Thyroid gland (tissue), 4 donors: ENCODE results near the gene C1QL1. TPM values are rescaled to one million over a fixed set of nuclear protein-coding genes. Genes with fewer than 3 reads are reported as not detected.

ENCODE experiments used
- DNase-seq, 2 donors: peaks; one replicate each; pipeline ENCODE4 v3.0.0-alpha.2; 2019
- H3K27ac ChIP-seq, 3 donors: fragments of 200-600 bp; sonication (generic); 1 replicate in 2 of 3; 2 replicates in 1 of 3; pipeline ENCODE4 v1.5.1; 2016 to 2019; ENCODE audit warnings: mild to moderate bottlenecking in 1 of 3, moderate library complexity in 1 of 3
- H3K27me3 ChIP-seq: fragments of 200-600 bp; sonication (generic); one replicate; pipeline ENCODE4 v1.5.1; 2019
- H3K36me3 ChIP-seq, 2 donors: fragments of 200-600 bp; sonication (generic); one replicate each; pipeline ENCODE4 v1.5.1; 2016 to 2019
- H3K4me1 ChIP-seq, 2 donors: fragments of 200-600 bp; sonication (generic); one replicate each; pipeline ENCODE4 v1.5.1; 2017 to 2019
- H3K4me3 ChIP-seq, 3 donors: fragments of 200-600 bp; sonication (generic); replicated peaks in 1 of 3; 1 replicate in 2 of 3; 2 replicates in 1 of 3; pipeline ENCODE4 v1.5.1; 2016; ENCODE audit warnings: mild to moderate bottlenecking in 1 of 3
- H3K9me3 ChIP-seq: fragments of 200-600 bp; sonication (generic); one replicate; pipeline ENCODE4 v1.5.1; 2017
- POLR2A ChIP-seq, 2 donors: fragments of 450-650 bp; IDR thresholded peaks; one replicate each; pipeline ENCODE4 v1.6.1; 2017; ENCODE audit warnings: antibody characterized with exemption in 2 of 2, mild to moderate bottlenecking in 2 of 2, moderate library complexity in 1 of 2
- WGBS, 2 donors: methylation state at CpG; one replicate each; pipeline ENCODE4 v1.1.5; 2017; 5-methylcytosine and 5-hydroxymethylcytosine counted together
- intact Hi-C: fragments of 100-400 bp; cut with DNase I; formaldehyde crosslinking; loops from one replicate; pipeline ENCODE4 v1.15.1; 2023
- total RNA-seq, 4 donors: library from RNA; depleted of rRNA; stranded (reverse); fragments of >200 nt; gene quantifications; one replicate each; pipeline ENCODE4 v1.2.3, GENCODE V29; 2016
- TF ChIP-seq, protein P1 (sequence below), 6 experiments: fragments of 200-600 bp in 3 of 6; fragments of 450-650 bp in 3 of 6; sonication (generic) in 3 of 6; IDR thresholded peaks; one replicate each; pipeline ENCODE4 v1.5.1; 2016 to 2019; ENCODE audit warnings: antibody characterized with exemption in 6 of 6, mild to moderate bottlenecking in 2 of 6, inconsistent platforms in 1 of 6, moderate library complexity in 1 of 6

C1QL1 gene
- total RNA-seq, 4 donors from 2014 or later, result 0.59 to 0.75 TPM; not detected in 2

GRCh38 chr17:44926821-44927525 is 41.1 kb downstream of the C1QL1 start:
- TF ChIP-seq POLR2A (IDR thresholded peaks at IDR 0.05), result no peak
- TF ChIP-seq, protein P1, sequence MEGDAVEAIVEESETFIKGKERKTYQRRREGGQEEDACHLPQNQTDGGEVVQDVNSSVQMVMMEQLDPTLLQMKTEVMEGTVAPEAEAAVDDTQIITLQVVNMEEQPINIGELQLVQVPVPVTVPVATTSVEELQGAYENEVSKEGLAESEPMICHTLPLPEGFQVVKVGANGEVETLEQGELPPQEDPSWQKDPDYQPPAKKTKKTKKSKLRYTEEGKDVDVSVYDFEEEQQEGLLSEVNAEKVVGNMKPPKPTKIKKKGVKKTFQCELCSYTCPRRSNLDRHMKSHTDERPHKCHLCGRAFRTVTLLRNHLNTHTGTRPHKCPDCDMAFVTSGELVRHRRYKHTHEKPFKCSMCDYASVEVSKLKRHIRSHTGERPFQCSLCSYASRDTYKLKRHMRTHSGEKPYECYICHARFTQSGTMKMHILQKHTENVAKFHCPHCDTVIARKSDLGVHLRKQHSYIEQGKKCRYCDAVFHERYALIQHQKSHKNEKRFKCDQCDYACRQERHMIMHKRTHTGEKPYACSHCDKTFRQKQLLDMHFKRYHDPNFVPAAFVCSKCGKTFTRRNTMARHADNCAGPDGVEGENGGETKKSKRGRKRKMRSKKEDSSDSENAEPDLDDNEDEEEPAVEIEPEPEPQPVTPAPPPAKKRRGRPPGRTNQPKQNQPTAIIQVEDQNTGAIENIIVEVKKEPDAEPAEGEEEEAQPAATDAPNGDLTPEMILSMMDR (IDR thresholded peaks at IDR 0.05), result no peak
- H3K4me1 ChIP-seq, result no peaks in the 10 kb centered on the region
- H3K27me3 ChIP-seq, result no peaks in the 10 kb centered on the region
- no peaks in the 10 kb centered on the region for H3K36me3 ChIP-seq
- no peak overlapping the region for H3K4me3 ChIP-seq
- WGBS, 2 donors, result 96 to 98% methylated on average over 11 to 15 of the region's 15 CpGs
- no peaks in the 10 kb centered on the region for H3K9me3 ChIP-seq
- DNase-seq, result no peak
- intact Hi-C loops, result loop anchor here (10.0 kb wide), 1 partner anchor 268 kb away; no protein-coding TSS in a partner anchor
- no peak overlapping the region for H3K27ac ChIP-seq

GRCh38 chr17:44925731-44926697 is 42.1 kb downstream of the C1QL1 start:
- DNase-seq, result no peak
- TF ChIP-seq, protein P1 (IDR thresholded peaks at IDR 0.05), result no peak
- TF ChIP-seq POLR2A (IDR thresholded peaks at IDR 0.05), result no peak
- Histone ChIP-seq H3K9me3 (no peaks in the 10 kb centered on the region), H3K4me3 (no peak overlapping the region), H3K27me3 (no peaks in the 10 kb centered on the region), H3K36me3 (no peaks in the 10 kb centered on the region), H3K4me1 (no peaks in the 10 kb centered on the region), H3K27ac (no peak overlapping the region)
- intact Hi-C loops, result loop anchor here (10.0 kb wide), 1 partner anchor 269 kb away; no protein-coding TSS in a partner anchor
- 97% methylated on average over 14 to 17 of the region's 18 CpGs for WGBS, 2 donors

DNA sequence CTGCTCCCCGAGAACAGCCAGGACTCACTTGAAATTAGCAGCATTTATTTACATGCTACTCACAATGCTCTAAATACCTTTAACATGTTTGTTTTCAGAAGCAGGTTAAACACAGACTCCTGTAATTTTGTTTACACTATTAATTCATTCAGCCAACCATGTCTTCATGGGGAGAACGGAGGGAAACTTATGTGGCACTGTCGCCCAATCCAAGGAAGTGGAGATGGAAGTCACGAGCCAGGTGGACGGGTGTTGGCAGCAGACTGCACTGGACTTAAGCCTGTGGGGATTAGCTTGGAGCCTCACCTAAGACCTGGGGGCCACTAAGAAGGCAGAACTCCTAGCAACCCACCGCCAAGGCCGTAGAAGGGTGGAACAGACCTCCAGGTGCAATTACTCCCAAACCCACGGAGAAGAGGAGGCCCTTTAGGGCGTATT is 44.0 kb downstream of the C1QL1 start:
- intact Hi-C loops, result loop anchor here (5.0 to 10.0 kb wide), 3 partner anchors 98 to 271 kb away; no protein-coding TSS in a partner anchor
- TF ChIP-seq, protein P1 (IDR thresholded peaks at IDR 0.05), result no peak
- no peak for TF ChIP-seq POLR2A (IDR thresholded peaks at IDR 0.05)
- Histone ChIP-seq H3K9me3 (no peaks in the 10 kb centered on the region), H3K27me3 (no peaks in the 10 kb centered on the region), H3K27ac (no peak overlapping the region), H3K36me3 (no peaks in the 10 kb centered on the region), H3K4me3 (no peak overlapping the region), H3K4me1 (peaks cover 0 to 6% of the 10 kb centered on the region in 2 donors)
- DNase-seq, result no peak
- WGBS, 2 donors, result 74 to 83% methylated on average over 9 of the region's 9 CpGs

GRCh38 chr17:44922746-44923470 is 45.2 kb downstream of the C1QL1 start:
- Histone ChIP-seq H3K4me3 (no peak overlapping the region), H3K36me3 (no peaks in the 10 kb centered on the region), H3K27me3 (no peaks in the 10 kb centered on the region), H3K27ac (no peak overlapping the region), H3K4me1 (peaks cover 0 to 6% of the 10 kb centered on the region in 2 donors), H3K9me3 (no peaks in the 10 kb centered on the region)
- no peak for TF ChIP-seq POLR2A (IDR thresholded peaks at IDR 0.05)
- intact Hi-C loops, result loop anchor here (5.0 to 10.0 kb wide), 3 partner anchors 99 to 272 kb away; no protein-coding TSS in a partner anchor
- DNase-seq, result no peak
- 60 to 70% methylated on average over 18 to 19 of the region's 19 CpGs for WGBS, 2 donors

DNA sequence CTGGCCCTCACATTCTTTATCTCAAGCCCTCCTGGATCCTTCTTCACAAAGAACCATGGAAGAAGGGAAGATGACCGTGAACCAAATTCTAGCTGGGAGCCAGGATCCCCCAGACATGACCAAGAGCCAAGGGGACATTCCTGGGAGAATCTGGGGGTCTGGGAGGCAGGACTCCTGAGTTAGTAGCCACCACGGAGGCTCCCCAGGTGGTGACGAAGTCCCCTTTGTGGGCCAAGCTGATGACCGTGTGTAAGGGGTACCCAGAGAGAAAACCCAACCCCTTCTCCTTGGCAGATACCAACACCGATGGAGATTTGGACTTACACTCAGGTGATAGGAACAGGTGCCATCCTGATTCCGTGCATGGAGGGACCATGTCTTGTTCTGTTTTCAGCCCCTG is 46.0 kb downstream of the C1QL1 start:
- DNase-seq, result no peak
- Histone ChIP-seq H3K9me3 (no peaks in the 10 kb centered on the region), H3K4me1 (peaks cover 0 to 13% of the 10 kb centered on the region in 2 donors), H3K36me3 (no peaks in the 10 kb centered on the region), H3K27ac (no peak overlapping the region), H3K27me3 (no peaks in the 10 kb centered on the region), H3K4me3 (no peak overlapping the region)
- intact Hi-C loops, result loop anchor here (5.0 to 10.0 kb wide), 3 partner anchors 100 to 273 kb away; no protein-coding TSS in a partner anchor
- no peak for TF ChIP-seq POLR2A (IDR thresholded peaks at IDR 0.05)
- TF ChIP-seq, protein P1 (IDR thresholded peaks at IDR 0.05), result no peak
- 74 to 87% methylated on average over 3 to 6 of the region's 6 CpGs for WGBS, 2 donors
